GM12891 (cell line): Measurements from ENCODE around the gene PEPD.

ENCODE experiments used
- POLR2A ChIP-seq: IDR thresholded peaks from 2 replicates; pipeline ENCODE4 v1.6.1; 2011; ENCODE audit warnings: low read depth, low read length, control low read depth
- POLR2AphosphoS5 ChIP-seq: IDR thresholded peaks from 2 replicates; pipeline ENCODE4 v1.6.1; 2011; ENCODE audit warnings: low read depth, low read length, control low read depth

- TF ChIP-seq POLR2A (no peak), POLR2AphosphoS5 (no peak)
Measured at GRCh38 chr19:33398361-33399060, 123.1 kb downstream of the PEPD start.
